PC-9 (cell line): ENCODE results near the gene ERCC3. TPM values are rescaled to one million over a fixed set of nuclear protein-coding genes. Genes with fewer than 3 reads are reported as not detected.

Source experiments
- BruUV-seq: library from RNA; stranded (reverse); fragments of 400-500 nt; replicated peaks from 2 replicates; lab custom pipeline; 2021; lab: Mats Ljungman, UMichigan
- CTCF ChIA-PET: fragments of 300-600 bp; sonication (Branson Sonifier 250); formaldehyde crosslinking; loops from one replicate; lab custom pipeline; 2022; ENCODE audit warnings: antibody characterized with exemption; lab: Charles Lee
- POLR2A ChIA-PET: fragments of 300-600 bp; sonication (Branson Sonifier 250); formaldehyde crosslinking; loops from one replicate; lab custom pipeline; 2022; ENCODE audit warnings: antibody characterized with exemption; ENCODE audit not compliant: unreplicated experiment; lab: Charles Lee
- DNase-seq, 2 experiments: peaks; one replicate each; pipeline versions ENCODE4 v3.0.0 to v3.0.0-alpha.2; 2015 to 2022; ENCODE audit warnings: mixed read lengths in 1 of 2
- H2AFZ ChIP-seq: fragments of 200-600 bp; sonication (generic); 2 replicates; pipeline ENCODE4 v1.8.1; 2017; ENCODE audit warnings: antibody characterized with exemption
- H3F3A ChIP-seq: fragments of 200-600 bp; sonication (generic); 2 replicates; pipeline ENCODE4 v1.8.1; 2017; ENCODE audit warnings: antibody characterized with exemption, mild to moderate bottlenecking, low read depth; ENCODE audit not compliant: insufficient read depth
- H3K27ac ChIP-seq: fragments of 200-600 bp; sonication (generic); 2 replicates; pipeline ENCODE4 v1.6.1; 2016; ENCODE audit warnings: mixed run types
- H3K27me3 ChIP-seq: fragments of 200-600 bp; sonication (generic); 2 replicates; pipeline ENCODE4 v1.6.1; 2016; ENCODE audit warnings: low read depth, mixed run types; ENCODE audit not compliant: insufficient read depth
- H3K36me3 ChIP-seq: fragments of 200-600 bp; sonication (generic); 2 replicates; pipeline ENCODE4 v1.6.1; 2016; ENCODE audit warnings: low read depth, mixed run types
- H3K4me1 ChIP-seq: fragments of 200-600 bp; sonication (generic); replicated peaks from 2 replicates; pipeline ENCODE4 v1.6.1; 2016; ENCODE audit warnings: mixed run types; ENCODE audit not compliant: insufficient read depth
- H3K4me2 ChIP-seq: fragments of 200-600 bp; sonication (generic); 2 replicates; pipeline ENCODE4 v1.6.1; 2017; ENCODE audit warnings: mixed run types
- H3K4me3 ChIP-seq: fragments of 200-600 bp; sonication (generic); 2 replicates; pipeline ENCODE4 v1.6.1; 2016; ENCODE audit warnings: mixed run types
- H3K79me2 ChIP-seq: fragments of 200-600 bp; sonication (generic); 2 replicates; pipeline ENCODE4 v1.6.1; 2017; ENCODE audit warnings: low read depth, mixed run types
- H3K9me2 ChIP-seq: fragments of 200-600 bp; sonication (generic); 2 replicates; pipeline ENCODE4 v1.8.1; 2017; ENCODE audit warnings: mild to moderate bottlenecking; ENCODE audit not compliant: insufficient read depth
- H3K9me3 ChIP-seq: fragments of 200-600 bp; sonication (generic); 2 replicates; pipeline ENCODE4 v1.8.1; 2016; ENCODE audit warnings: low read depth; ENCODE audit not compliant: insufficient read depth
- H4K20me1 ChIP-seq: fragments of 200-600 bp; sonication (generic); 2 replicates; pipeline ENCODE4 v1.8.1; 2017; ENCODE audit not compliant: insufficient read depth
- EZH2 ChIP-seq: fragments of 200-600 bp; sonication (generic); IDR thresholded peaks from 2 replicates; pipeline ENCODE4 v1.8.0; 2017; ENCODE audit warnings: antibody characterized with exemption, low read depth
- intact Hi-C: fragments of 100-400 bp; cut with micrococcal nuclease; formaldehyde crosslinking; loops from one replicate; pipeline ENCODE4 v1.10.0; 2022; ENCODE audit not compliant: unreplicated experiment
- total RNA-seq: library from RNA; stranded (reverse); gene quantifications from 2 replicates; pipeline ENCODE4 v1.2.3, GENCODE V29; 2021
- TF ChIP-seq, protein P1 (sequence below): fragments of 200-600 bp; sonication (generic); conservative IDR thresholded peaks from 2 replicates; pipeline ENCODE4 v1.6.1; 2017; ENCODE audit warnings: mixed run types, antibody characterized with exemption, mild to moderate bottlenecking, moderate library complexity

ERCC3 gene
- total RNA-seq, 1 experiment from 2014 or later, result 73.2 TPM

DNA sequence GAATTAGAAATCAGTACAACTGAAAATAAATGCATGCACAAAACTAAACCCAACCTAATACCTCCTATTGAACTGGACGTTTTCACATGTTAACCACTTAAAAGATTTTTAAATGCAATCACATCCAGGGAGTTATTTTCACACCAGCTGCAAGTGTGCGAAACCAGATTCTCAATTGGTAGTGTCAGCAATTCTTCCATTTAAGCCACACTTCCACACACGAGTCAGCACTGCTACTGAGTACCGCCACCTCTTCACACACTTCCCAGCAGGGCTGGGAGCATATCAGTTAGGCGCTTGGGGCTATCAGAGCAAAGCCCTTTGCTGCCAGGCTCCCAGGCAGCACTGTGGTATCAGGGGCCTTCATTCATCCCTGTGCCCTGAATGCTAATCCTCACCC, 14.2 kb downstream of the ERCC3 start:
- peaks cover 75% of the 10 kb centered on the region for H3K36me3 ChIP-seq
- CTCF ChIA-PET, result no interaction called here
- H3K4me3 ChIP-seq, result no peak overlapping the region
- no TSS peak for BruUV-seq
- intact Hi-C loops, result no loop called here
- no peaks in the 10 kb centered on the region for H3K27me3 ChIP-seq
- no peaks in the 10 kb centered on the region for H3K4me1 ChIP-seq
- POLR2A ChIA-PET, result no interaction called here
- no peak overlapping the region for H3K4me2 ChIP-seq
- H3K9me3 ChIP-seq, result no peaks in the 10 kb centered on the region
- H2AFZ ChIP-seq, result no peak overlapping the region
- 0 out of 2 replicates have a peak, but pooled peaks cover 6% of the 10 kb centered on the region for H3F3A ChIP-seq
- H4K20me1 ChIP-seq, result peaks cover 9% of the 10 kb centered on the region
- DNase-seq, result no peak
- no peak overlapping the region for H3K27ac ChIP-seq
- TF ChIP-seq EZH2, result no peak
- TF ChIP-seq, protein P1, sequence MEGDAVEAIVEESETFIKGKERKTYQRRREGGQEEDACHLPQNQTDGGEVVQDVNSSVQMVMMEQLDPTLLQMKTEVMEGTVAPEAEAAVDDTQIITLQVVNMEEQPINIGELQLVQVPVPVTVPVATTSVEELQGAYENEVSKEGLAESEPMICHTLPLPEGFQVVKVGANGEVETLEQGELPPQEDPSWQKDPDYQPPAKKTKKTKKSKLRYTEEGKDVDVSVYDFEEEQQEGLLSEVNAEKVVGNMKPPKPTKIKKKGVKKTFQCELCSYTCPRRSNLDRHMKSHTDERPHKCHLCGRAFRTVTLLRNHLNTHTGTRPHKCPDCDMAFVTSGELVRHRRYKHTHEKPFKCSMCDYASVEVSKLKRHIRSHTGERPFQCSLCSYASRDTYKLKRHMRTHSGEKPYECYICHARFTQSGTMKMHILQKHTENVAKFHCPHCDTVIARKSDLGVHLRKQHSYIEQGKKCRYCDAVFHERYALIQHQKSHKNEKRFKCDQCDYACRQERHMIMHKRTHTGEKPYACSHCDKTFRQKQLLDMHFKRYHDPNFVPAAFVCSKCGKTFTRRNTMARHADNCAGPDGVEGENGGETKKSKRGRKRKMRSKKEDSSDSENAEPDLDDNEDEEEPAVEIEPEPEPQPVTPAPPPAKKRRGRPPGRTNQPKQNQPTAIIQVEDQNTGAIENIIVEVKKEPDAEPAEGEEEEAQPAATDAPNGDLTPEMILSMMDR, result no peak
- H3K79me2 ChIP-seq, result peaks cover 24% of the 10 kb centered on the region; the same call in 1 of the 2 replicates
- H3K9me2 ChIP-seq, result no peaks in the 10 kb centered on the region

DNA sequence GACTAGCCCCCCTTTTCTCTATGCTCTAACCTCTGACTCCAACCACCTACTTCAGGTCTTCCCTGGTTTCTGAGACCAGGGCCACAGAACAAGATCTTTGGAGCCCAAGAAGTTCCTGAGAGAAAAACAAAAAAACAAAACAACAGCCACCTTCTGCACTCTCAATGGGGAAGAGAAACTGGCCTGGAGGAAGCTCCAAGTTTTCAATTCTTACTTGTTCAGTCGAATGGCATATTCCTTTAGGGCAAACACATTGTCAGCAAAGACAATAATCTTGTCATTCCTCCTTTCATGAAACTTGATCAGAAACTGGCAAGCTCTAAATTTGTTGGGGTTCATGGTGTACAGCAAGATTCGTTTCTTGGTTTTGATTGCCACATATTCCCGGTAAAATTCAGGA, 15.0 kb downstream of the ERCC3 start:
- intact Hi-C loops, result no loop called here
- Histone ChIP-seq H2AFZ (no peak overlapping the region), H3F3A (0 out of 2 replicates have a peak, but pooled peaks cover 6% of the 10 kb centered on the region), H3K27me3 (no peaks in the 10 kb centered on the region), H3K36me3 (peaks cover 75% of the 10 kb centered on the region), H3K9me3 (no peaks in the 10 kb centered on the region), H4K20me1 (peaks cover 9% of the 10 kb centered on the region), H3K4me2 (no peak overlapping the region), H3K4me3 (no peak overlapping the region), H3K79me2 (peaks cover 17% of the 10 kb centered on the region; the same call in 1 of the 2 replicates), H3K27ac (no peak overlapping the region), H3K9me2 (no peaks in the 10 kb centered on the region), H3K4me1 (no peaks in the 10 kb centered on the region)
- BruUV-seq, result no TSS peak
- TF ChIP-seq, protein P1, result no peak
- no peak for TF ChIP-seq EZH2
- no peak for DNase-seq
- ChIA-PET CTCF (no interaction called here), POLR2A (interaction anchor here (0.8 kb wide), 1 partner anchor 59 kb away, joined by 10 read pairs; the partner anchor contains the start of gene CYP27C1)

DNA sequence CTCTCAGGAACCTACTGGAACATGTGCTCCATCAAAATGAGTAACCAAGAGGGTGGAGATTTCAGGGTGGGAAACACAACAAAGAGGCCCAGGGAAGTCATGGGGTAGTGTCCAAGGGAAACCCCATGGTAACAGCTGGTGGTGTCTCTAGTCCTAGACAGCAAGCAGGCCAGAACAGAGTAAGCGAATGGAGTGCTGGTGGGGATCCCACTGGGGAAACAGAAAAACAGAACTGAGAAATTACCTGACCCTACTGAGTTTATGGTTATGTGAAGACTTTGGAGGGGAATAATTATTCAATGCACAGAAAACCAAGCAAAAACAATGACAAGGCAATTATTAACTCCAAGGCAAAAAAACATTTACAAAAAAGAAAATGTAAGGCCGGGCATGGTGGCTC, 16.9 kb downstream of the ERCC3 start:
- Histone ChIP-seq H3K27me3 (no peaks in the 10 kb centered on the region), H3K9me2 (no peaks in the 10 kb centered on the region), H4K20me1 (peaks cover 3% of the 10 kb centered on the region), H3K4me2 (no peak overlapping the region), H3K9me3 (no peaks in the 10 kb centered on the region), H2AFZ (no peak overlapping the region), H3K27ac (peak overlapping the region; percentile 13), H3F3A (0 out of 2 replicates have a peak, but pooled peaks cover 6% of the 10 kb centered on the region), H3K36me3 (peaks cover 70% of the 10 kb centered on the region), H3K4me1 (no peaks in the 10 kb centered on the region), H3K4me3 (no peak overlapping the region), H3K79me2 (no peaks in the 10 kb centered on the region; the same call in 1 of the 2 replicates)
- POLR2A ChIA-PET, result interaction anchor here (0.7 kb wide), 1 partner anchor 123 kb away, joined by 4 read pairs; no protein-coding TSS in a partner anchor
- intact Hi-C loops, result no loop called here
- no peak for DNase-seq
- BruUV-seq, result no TSS peak
- CTCF ChIA-PET, result interaction anchor here (1.5 kb wide), 1 partner anchor 80 kb away, joined by 4 read pairs; no protein-coding TSS in a partner anchor
- TF ChIP-seq EZH2, result no peak
- TF ChIP-seq, protein P1, result no peak
